Suprapubic skin (tissue), 3 donors: ENCODE measurements around the gene C14orf119.

ENCODE experiments used
- POLR2A ChIP-seq, 2 donors: fragments of 450-650 bp; IDR thresholded peaks; one replicate each; pipeline ENCODE4 v1.6.1; 2017; ENCODE audit warnings: antibody characterized with exemption in 2 of 2, mild to moderate bottlenecking in 2 of 2, moderate library complexity in 2 of 2
- TF ChIP-seq, protein P1 (sequence below), 2 donors: fragments of 200-600 bp in 1 of 2; fragments of 450-650 bp in 1 of 2; sonication (generic) in 1 of 2; IDR thresholded peaks; one replicate each; pipeline ENCODE4 v1.5.1; 2016 to 2019; ENCODE audit warnings: antibody characterized with exemption in 2 of 2, mild to moderate bottlenecking in 1 of 2, moderate library complexity in 1 of 2

DNA sequence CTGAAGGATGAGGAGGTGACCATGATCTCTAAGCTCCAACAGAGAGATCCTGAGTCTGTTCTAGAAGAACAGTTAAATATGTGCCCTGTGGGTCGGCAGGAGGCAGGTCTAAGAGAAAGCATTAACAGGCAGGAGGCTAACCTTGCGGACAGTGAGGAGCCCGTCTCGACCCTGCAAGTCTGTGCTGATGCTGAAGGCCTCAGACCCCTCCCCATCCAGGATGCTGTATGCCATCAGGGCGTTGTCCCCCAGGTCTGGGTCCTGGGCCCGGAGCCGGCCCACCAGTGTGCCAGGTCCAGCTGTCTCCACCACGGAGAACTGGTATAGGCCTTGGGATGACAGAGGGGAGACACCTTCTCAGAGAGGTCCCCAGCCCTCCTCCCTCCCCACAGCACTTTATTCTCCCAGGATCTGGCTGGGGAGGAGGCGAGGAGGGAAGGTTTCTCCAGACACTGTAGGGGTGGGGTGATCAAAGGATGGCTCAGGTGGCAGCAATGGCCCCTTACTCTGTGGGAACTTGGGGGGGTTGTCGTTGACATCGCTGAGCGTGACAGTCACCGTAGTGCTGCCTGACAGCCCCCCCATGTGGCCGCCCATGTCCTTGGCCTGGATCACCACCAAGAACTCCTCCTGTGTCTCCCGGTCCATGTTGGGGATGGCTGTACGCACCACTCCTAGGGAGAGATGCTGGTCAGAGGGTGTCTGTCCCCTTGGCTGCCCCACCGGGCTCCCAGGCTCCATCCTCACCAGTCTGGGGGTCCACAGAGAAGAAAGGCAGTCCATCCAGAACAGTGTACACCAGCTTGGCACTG lies 41.1 kb upstream of the C14orf119 start:
- TF ChIP-seq POLR2A (IDR thresholded peaks at IDR 0.05): no peak
- TF ChIP-seq, protein P1, sequence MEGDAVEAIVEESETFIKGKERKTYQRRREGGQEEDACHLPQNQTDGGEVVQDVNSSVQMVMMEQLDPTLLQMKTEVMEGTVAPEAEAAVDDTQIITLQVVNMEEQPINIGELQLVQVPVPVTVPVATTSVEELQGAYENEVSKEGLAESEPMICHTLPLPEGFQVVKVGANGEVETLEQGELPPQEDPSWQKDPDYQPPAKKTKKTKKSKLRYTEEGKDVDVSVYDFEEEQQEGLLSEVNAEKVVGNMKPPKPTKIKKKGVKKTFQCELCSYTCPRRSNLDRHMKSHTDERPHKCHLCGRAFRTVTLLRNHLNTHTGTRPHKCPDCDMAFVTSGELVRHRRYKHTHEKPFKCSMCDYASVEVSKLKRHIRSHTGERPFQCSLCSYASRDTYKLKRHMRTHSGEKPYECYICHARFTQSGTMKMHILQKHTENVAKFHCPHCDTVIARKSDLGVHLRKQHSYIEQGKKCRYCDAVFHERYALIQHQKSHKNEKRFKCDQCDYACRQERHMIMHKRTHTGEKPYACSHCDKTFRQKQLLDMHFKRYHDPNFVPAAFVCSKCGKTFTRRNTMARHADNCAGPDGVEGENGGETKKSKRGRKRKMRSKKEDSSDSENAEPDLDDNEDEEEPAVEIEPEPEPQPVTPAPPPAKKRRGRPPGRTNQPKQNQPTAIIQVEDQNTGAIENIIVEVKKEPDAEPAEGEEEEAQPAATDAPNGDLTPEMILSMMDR (IDR thresholded peaks at IDR 0.05): no peak
